GM19324 (cell line): ENCODE data around the gene UBTD2.
"Not testable (repeated sequence)": the region's sequence is repeated elsewhere in the genome, so short reads cannot be mapped to it uniquely, and the experiment has no call there.

Source experiments
- ATAC-seq: cut with Tn5 transposase; IDR thresholded peaks from one replicate; pipeline ENCODE4 v1.9.1; 2021; ENCODE audit warnings: mild to moderate bottlenecking, moderate library complexity; ENCODE audit not compliant: unreplicated experiment, low FRiP score

UBTD2 gene

GRCh38 chr5:172283020-172283861 lies at the start of gene UBTD2:
Gene UBTD2, minus strand, starts transcription at chr5:172283764. Its CDS starts 99 bp downstream, at chr5:172283665.
- ATAC-seq = peak; percentile 93

- not testable (repeated sequence) for ATAC-seq
These were observed 43.3 kb upstream of the UBTD2 start for GRCh38 chr5:172326901-172327300.

GRCh38 chr5:172325452-172325851 lies 41.9 kb upstream of the UBTD2 start:
- ATAC-seq = no peak

GRCh38 chr5:172322028-172322965 lies 38.7 kb upstream of the UBTD2 start:
- no peak for ATAC-seq

GRCh38 chr5:172321593-172321992 lies 38.0 kb upstream of the UBTD2 start:
- ATAC-seq = no peak

GRCh38 chr5:172319708-172320441 lies 36.3 kb upstream of the UBTD2 start:
- ATAC-seq = no peak

- ATAC-seq = no peak
These were observed 32.3 kb upstream of the UBTD2 start for GRCh38 chr5:172315587-172316493.

- no peak for ATAC-seq
These were observed 30.4 kb upstream of the UBTD2 start for GRCh38 chr5:172313915-172314314.

- ATAC-seq = no peak
These were observed 28.7 kb upstream of the UBTD2 start for GRCh38 chr5:172312286-172312685.

GRCh38 chr5:172311605-172312004 lies 28.0 kb upstream of the UBTD2 start:
- ATAC-seq = no peak

GRCh38 chr5:172311026-172311425 lies 27.5 kb upstream of the UBTD2 start:
- ATAC-seq = no peak

GRCh38 chr5:172305380-172305779 lies 21.8 kb upstream of the UBTD2 start:
- no peak for ATAC-seq

- no peak for ATAC-seq
These were observed 20.2 kb upstream of the UBTD2 start for GRCh38 chr5:172303572-172304335.

- ATAC-seq = no peak
These were observed 19.6 kb upstream of the UBTD2 start for GRCh38 chr5:172303162-172303561.

GRCh38 chr5:172302047-172302710 lies 18.6 kb upstream of the UBTD2 start:
- ATAC-seq = no peak

- no peak for ATAC-seq
These were observed 16.4 kb upstream of the UBTD2 start for GRCh38 chr5:172299916-172300439.

- ATAC-seq = no peak
These were observed 11.3 kb upstream of the UBTD2 start for GRCh38 chr5:172294831-172295230.

- no peak for ATAC-seq
These were observed 10.3 kb upstream of the UBTD2 start for GRCh38 chr5:172293745-172294342.
